Nephron progenitor cell (in vitro differentiated cells): ENCODE measurements around the gene DTNB.

Experiments
- DNase-seq: peaks from one replicate; pipeline ENCODE4 v3.0.0; 2021
- H3K27ac Mint-ChIP-seq: 2 replicates; pipeline ENCODE4 v1.8.0; 2021; ENCODE audit warnings: mild to moderate bottlenecking, moderate library complexity, mixed read lengths
- H3K27me3 Mint-ChIP-seq: 2 replicates; pipeline ENCODE4 v1.8.0; 2021; ENCODE audit warnings: mild to moderate bottlenecking, low read depth, mixed read lengths; ENCODE audit not compliant: poor library complexity
- H3K36me3 Mint-ChIP-seq: 2 replicates; pipeline ENCODE4 v1.8.0; 2021; ENCODE audit warnings: low read depth, mixed read lengths
- H3K4me1 Mint-ChIP-seq: 2 replicates; pipeline ENCODE4 v1.8.0; 2021; ENCODE audit warnings: mixed read lengths
- H3K4me3 Mint-ChIP-seq: 2 replicates; pipeline ENCODE4 v1.8.0; 2021; ENCODE audit warnings: mild to moderate bottlenecking, moderate library complexity, mixed read lengths
- H3K9me3 Mint-ChIP-seq: 2 replicates; pipeline ENCODE4 v1.8.0; 2021; ENCODE audit warnings: mild to moderate bottlenecking, moderate library complexity, mixed read lengths
- TF ChIP-seq, protein P1 (sequence below): fragments of 200-600 bp; sonication (generic); IDR thresholded peaks from 2 replicates; pipeline ENCODE4 v1.5.0; 2021; ENCODE audit warnings: antibody characterized with exemption

DTNB gene

DNA sequence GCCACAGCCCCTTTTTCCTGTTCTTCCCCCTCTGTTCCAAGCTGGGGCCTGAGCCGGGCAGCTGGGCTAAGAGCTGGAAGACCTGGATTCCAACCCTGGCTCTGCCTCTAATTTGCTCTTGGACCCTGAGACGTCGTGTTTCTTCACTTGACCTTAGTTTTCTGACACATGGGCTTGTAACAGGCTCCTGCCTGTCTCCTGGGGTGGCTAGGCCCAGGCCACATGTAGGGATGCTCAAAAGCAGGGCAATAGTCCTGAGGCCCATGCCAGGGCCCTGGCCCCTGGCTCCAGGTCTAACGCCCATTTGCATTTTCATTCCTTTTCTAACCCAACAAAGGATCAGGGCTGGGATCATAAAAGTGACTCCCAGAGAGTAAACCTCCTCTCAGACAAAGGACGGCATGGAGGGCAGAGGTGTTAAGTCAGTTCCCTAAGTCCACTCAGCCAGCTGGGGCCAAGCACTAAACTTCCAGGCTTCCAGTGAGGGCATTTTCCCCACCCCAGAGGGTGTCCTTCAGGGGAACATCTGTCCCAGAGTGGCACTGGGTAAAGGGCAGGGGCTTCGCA, 315.0 kb downstream of the DTNB start:
- no peak overlapping the region for H3K4me3 Mint-ChIP-seq
- H3K36me3 Mint-ChIP-seq: no peaks in the 10 kb centered on the region
- H3K4me1 Mint-ChIP-seq: peaks cover 8% of the 10 kb centered on the region
- DNase-seq: no peak
- no peak overlapping the region for H3K27ac Mint-ChIP-seq
- peaks cover 20% of the 10 kb centered on the region for H3K27me3 Mint-ChIP-seq
- TF ChIP-seq, protein P1, sequence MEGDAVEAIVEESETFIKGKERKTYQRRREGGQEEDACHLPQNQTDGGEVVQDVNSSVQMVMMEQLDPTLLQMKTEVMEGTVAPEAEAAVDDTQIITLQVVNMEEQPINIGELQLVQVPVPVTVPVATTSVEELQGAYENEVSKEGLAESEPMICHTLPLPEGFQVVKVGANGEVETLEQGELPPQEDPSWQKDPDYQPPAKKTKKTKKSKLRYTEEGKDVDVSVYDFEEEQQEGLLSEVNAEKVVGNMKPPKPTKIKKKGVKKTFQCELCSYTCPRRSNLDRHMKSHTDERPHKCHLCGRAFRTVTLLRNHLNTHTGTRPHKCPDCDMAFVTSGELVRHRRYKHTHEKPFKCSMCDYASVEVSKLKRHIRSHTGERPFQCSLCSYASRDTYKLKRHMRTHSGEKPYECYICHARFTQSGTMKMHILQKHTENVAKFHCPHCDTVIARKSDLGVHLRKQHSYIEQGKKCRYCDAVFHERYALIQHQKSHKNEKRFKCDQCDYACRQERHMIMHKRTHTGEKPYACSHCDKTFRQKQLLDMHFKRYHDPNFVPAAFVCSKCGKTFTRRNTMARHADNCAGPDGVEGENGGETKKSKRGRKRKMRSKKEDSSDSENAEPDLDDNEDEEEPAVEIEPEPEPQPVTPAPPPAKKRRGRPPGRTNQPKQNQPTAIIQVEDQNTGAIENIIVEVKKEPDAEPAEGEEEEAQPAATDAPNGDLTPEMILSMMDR: no peak
- peaks cover 19% of the 10 kb centered on the region for H3K9me3 Mint-ChIP-seq

DNA sequence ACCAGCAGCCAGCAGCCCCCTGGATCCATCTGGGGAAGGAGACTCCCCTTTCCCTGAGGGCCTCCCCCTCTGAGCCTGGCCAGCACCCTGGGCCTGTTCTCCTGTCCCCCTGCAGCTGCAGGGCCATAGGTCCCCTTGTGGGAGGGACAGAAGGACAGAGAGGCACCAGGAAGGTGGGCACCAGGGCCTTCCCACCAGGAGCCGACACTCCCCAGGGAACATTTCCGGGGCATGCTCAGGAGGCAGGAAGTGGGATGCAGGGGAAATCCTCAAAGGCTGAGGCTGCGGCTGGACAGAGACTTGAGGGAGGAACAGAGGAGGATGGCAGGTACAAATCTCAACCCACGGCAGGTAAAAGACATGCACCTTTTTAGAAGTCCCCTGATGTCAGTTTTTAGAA, 317.3 kb downstream of the DTNB start:
- no peak for DNase-seq
- Mint-ChIP-seq H3K9me3 (peaks cover 19% of the 10 kb centered on the region), H3K36me3 (no peaks in the 10 kb centered on the region), H3K27me3 (peaks cover 20% of the 10 kb centered on the region), H3K27ac (no peak overlapping the region), H3K4me1 (no peaks in the 10 kb centered on the region), H3K4me3 (no peak overlapping the region)
- TF ChIP-seq, protein P1: no peak

DNA sequence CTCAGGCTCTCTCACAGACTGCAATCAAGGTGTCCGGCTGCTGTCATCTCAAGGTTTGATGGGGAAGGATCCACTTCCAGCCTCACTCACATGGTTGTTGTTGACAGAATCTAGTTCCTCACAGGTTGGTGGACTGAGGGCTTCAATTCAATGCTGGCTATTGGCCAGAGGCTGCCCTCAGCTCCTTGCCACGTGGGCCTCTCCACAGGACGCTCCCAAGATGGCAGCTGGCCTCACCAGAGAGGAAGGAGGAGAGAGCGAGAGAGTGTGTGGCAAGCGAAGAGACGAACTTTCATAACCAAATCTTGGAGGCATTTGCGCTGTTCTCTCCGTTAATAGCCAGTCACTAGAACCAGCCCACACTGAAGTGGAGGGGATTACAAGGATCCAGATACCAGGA, 318.1 kb downstream of the DTNB start:
- peaks cover 19% of the 10 kb centered on the region for H3K9me3 Mint-ChIP-seq
- H3K27ac Mint-ChIP-seq: no peak overlapping the region
- H3K4me3 Mint-ChIP-seq: no peak overlapping the region
- H3K36me3 Mint-ChIP-seq: no peaks in the 10 kb centered on the region
- DNase-seq: no peak
- H3K4me1 Mint-ChIP-seq: no peaks in the 10 kb centered on the region
- peaks cover 15% of the 10 kb centered on the region for H3K27me3 Mint-ChIP-seq
- TF ChIP-seq, protein P1: no peak

DNA sequence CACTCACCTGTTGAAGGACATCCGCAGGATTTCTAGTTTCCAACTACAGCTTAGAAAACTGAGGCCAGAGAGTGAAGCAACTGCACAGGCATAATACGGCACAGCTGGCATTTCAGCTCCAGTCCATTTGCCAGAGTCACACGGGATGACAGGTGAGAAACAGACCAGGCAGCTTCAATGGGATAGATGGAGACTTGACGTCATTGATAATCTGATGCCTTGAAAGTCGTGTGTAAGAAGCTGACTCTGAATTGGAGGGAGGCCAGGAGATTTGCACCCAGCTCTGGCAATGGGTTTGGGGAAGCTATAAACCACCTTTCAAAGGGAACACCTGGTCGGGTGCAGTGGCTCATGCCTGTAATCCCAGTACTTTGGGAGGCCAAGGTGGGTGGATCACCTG, 319.3 kb downstream of the DTNB start:
- Mint-ChIP-seq H3K4me1 (no peaks in the 10 kb centered on the region), H3K27me3 (peaks cover 15% of the 10 kb centered on the region), H3K27ac (no peak overlapping the region), H3K4me3 (no peak overlapping the region), H3K36me3 (no peaks in the 10 kb centered on the region), H3K9me3 (peaks cover 19% of the 10 kb centered on the region)
- TF ChIP-seq, protein P1: no peak
- no peak for DNase-seq

DNA sequence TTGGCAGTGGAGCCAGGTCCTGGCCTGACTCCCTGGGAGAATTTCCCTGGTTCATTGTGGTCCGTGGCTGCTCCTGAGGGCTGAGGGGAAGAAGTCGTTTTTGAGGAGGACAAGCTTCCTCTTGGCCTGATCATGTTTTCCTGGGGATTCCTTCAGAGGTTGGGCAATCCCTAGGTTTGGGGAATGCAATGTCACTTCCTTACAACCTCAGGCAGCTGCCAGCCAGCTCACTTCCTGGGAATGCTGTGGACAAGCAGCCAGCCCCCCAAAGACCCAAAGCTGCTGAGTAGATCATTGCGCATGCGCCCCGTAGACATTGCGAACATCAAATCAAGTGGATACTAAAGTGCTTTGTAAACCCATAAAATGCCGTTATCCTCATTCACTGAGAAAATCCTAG, 324.0 kb downstream of the DTNB start:
- no peak overlapping the region for H3K27ac Mint-ChIP-seq
- H3K27me3 Mint-ChIP-seq: peaks cover 30% of the 10 kb centered on the region
- no peak overlapping the region for H3K4me3 Mint-ChIP-seq
- DNase-seq: no peak
- H3K4me1 Mint-ChIP-seq: peaks cover 12% of the 10 kb centered on the region
- H3K9me3 Mint-ChIP-seq: no peaks in the 10 kb centered on the region
- no peaks in the 10 kb centered on the region for H3K36me3 Mint-ChIP-seq
- TF ChIP-seq, protein P1: no peak

DNA sequence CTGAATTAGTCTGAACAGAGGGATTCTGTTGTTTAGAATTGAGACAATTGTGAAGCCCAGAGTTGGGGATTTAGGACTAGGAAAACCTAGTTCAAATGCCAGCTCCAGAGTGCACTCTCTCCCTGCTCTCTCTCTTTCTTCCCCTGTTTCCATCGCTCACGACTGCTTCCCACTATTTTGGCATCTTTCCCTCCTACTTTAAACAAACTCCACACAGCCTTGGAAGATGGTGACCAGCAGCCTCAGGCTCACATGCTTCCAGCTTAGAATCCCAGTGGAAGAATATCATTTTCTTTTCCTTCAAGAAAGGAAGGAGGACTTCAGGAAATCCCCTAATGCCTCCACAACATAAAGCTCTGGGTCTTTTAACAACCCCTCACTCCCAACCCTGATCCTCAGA, 325.5 kb downstream of the DTNB start:
- Mint-ChIP-seq H3K27ac (peak overlapping the region; percentile 44), H3K4me1 (peaks cover 12% of the 10 kb centered on the region), H3K27me3 (peaks cover 38% of the 10 kb centered on the region), H3K36me3 (no peaks in the 10 kb centered on the region), H3K9me3 (no peaks in the 10 kb centered on the region), H3K4me3 (no peak overlapping the region)
- TF ChIP-seq, protein P1: no peak
- DNase-seq: no peak
